GM21723 (cell line): ENCODE data around the gene RPS2.
"Not testable (repeated sequence)": the region's sequence is repeated elsewhere in the genome, so short reads cannot be mapped to it uniquely, and the experiment has no call there.

Experiments used
- ATAC-seq: cut with Tn5 transposase; IDR thresholded peaks from one replicate; pipeline ENCODE4 v1.9.1; 2021; ENCODE audit warnings: mild to moderate bottlenecking, moderate library complexity; ENCODE audit not compliant: unreplicated experiment

The RPS2 gene

DNA sequence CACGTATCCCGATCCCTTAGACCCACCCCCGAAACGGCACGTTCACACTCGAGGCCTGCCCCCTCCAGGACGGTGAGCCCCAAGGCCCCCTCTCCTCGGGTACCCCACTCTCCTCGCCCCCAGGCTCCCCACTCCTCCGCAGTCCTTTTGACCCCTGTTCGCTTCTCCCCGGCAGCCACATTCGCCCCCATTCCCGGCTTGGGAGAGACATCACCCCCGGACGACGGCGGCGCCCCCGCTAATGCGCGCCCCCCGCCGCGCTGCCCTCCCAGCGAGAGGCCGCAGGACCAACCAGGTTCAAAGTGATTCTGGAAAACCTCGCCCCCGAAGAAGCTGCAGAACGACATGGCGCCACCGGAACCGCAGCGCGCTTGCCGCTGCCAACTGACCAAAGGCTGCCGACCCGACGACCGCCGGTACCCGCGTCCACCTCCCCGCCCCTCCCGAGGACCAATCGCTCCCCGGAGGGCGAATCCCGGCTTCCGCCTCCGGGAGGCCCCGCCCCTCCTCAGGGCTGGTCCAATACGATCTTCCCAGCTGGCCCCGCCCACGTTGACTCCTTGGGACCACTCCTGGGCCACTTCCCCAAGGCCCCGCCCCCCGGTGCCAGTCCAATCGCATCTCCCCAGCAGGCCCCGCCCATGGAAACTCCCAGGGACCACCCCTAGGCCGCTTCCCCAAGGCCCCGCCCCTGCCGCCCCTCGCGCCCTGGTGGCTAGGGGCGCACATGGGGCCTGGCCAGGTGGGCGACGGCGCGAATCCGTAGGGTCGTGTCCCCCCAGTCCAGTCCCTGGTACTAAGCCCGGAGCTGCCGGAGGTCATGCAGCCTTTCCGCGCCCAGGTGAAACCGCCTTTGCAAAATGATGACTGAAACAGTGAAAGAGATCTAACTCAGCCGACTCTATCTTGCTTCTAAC is 21.6 kb downstream of the RPS2 start, which contains the start of gene MSRB1:
Gene MSRB1 (minus strand): TSS at position 390 of the 917 bp plus-strand sequence. CDS start 43 bp downstream, at position 347.
- ATAC-seq: peak; percentile 84

- ATAC-seq: no peak
Observed at GRCh38 chr16:1942047-1942809, 22.4 kb downstream of the RPS2 start.

DNA sequence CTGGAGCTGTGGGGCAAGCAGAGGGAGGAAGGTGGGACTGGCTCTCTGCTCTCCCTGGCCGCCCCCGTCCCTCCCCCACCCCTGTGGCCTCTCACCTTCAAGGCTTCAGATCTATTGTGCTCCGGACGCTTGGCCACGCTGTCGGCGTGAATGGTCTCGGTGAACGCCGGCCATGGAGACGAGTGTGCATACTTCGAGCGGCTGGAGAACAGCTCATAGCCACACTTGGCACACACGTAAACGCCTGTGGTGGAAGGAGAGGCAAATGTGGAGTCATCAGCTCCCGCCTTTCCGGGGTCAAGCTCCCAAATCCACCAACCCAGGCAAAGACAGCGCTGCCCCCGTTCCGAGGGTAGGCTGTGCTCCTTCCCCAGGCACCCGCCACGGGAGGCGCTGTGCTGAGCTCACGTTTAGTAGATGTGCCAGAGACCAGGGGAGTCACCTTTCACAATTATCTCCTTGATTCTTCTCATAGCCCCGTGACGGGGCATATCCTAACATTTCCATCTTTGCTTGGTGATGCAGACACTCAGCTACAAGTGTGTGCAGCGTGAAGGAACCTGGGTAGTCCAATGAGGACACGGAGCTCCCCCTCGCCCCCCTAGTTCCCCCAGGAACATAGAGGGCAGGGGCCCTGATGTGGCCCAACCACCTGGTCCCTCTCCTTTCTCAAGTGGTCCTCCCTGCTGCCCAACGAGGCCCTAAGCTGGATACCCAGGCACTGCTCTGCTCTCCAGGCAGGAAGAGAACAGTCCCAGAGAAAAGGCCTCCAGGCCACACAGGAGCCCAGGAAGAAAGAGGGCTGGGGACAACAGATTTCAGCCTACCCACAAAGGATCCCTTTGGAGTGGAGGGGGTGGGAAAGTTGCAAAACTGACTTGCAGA is 23.2 kb downstream of the RPS2 start:
- no peak for ATAC-seq

- ATAC-seq: no peak
Observed at GRCh38 chr16:1940273-1941161, 24.1 kb downstream of the RPS2 start.

- ATAC-seq: not testable (repeated sequence)
Observed at GRCh38 chr16:1939833-1940232, 24.8 kb downstream of the RPS2 start.

DNA sequence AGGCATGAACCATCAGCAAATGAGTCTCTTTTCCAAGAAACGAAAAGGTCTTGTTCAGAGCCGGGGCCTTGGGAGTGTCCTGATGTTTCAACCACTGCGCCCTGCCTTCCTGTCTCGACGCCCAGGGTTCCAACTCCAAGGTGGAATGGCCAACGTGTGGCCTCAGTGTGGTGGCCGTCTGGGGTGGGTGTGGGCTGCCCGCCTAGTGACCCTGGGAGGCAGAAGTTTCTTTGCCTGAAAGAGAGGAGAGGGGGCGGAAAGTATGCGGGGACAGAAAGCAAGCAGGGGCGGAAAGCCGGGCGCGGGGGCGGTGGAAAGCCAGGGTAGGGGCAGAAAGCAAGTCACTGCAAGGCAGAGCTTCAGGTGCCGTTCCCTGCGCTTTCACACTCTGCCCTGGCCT is 25.7 kb downstream of the RPS2 start:
- ATAC-seq: no peak

- ATAC-seq: no peak
Observed at GRCh38 chr16:1938316-1938715, 26.3 kb downstream of the RPS2 start.

DNA sequence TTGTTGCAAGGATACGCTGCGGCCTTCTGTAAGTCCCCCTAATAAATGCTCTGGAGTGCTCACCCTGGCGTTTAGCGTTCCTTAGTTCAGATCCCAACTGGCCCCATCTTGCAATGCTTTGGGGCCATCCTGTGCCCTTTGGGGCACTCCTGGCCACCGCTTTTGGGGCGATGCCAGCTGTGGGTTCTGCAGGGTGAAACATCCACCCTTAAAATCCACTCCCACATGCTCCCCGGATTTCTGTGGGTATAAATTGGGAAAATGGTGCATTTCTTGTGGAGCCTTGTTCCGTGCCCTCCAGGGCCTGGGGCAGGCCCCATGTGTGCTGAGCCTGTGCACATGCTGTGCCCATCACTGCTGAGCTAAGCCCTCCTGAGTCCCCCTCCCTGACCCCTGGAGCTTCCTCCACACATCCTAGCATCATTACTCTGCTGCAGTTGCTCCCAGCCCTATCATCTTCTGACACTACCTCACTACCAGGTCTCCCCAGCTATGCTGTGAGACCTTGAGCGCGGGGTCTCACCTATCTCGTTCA is 27.6 kb downstream of the RPS2 start:
- no peak for ATAC-seq

DNA sequence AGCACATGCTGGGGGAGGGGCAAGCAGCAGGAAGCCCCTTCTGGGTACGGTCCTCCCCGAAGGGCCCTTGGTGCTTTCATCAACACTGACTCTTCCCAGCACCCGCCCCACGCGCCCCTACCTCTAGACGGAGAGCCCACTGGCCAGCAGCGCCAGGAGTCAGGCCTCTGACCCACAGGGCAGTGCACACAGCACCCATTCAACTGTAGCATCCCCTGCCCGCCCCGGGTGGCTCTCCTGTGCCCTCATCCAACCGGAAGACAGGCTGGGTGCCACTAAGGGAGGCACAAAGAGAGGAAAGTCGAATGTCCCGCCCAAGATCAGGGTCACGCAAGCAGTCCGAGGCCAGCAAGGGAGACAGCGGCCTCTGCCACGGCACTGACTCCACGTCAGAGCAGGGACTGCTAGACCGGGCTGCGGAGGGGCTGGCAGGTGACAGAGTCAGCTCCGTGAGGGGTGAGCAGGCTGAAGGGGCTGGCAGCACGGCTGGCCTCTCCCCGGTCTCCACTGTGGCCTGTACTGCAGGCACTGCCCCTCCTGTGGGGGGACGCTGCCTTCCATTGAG is 31.4 kb downstream of the RPS2 start:
- ATAC-seq: no peak

GRCh38 chr16:1932050-1933028 is 32.3 kb downstream of the RPS2 start:
- ATAC-seq: no peak

GRCh38 chr16:1930338-1930720 is 34.3 kb downstream of the RPS2 start:
- ATAC-seq: no peak

- ATAC-seq: peak; percentile 85
Observed at GRCh38 chr16:1929578-1930337, 34.9 kb downstream of the RPS2 start.

DNA sequence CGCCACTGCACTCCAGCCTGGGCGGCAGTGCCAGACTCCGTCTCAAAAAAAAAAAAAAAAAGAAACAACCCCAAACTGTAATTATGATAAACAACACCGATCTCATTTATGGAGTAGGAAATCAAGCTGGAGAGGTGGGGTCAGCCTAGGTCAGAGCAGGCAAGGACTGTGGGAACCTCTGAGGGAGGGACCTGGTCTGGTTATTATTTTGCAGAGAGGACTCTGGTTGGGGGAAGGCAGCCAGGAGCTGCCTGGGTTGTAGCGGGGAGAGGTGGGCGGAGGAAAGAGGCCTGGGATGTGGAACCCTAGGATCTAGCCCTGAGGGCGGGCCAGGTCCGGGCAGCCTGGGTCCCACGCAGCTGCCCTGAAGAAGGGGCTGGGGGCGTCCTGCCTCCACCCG is 35.5 kb downstream of the RPS2 start:
- no peak for ATAC-seq

DNA sequence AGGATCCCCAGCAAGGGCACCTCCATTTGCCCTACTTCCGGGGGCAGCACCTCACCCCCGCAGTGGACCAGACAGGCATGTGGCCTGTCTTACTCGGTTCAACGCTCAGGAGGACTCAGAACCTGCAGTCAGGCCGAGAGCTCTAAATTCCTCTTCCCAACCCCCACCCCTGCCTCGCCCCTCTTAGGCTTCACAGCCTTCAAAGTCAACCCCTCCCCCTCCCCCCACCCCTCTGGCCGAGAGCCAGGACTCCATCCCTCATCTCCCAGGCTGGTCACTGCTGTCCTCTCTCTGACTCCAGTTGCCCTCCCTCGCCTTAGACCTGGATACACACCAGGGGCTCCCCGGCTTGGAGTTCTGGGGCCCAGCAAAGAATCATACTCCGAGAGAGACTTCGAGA is 38.4 kb downstream of the RPS2 start:
- ATAC-seq: no peak

DNA sequence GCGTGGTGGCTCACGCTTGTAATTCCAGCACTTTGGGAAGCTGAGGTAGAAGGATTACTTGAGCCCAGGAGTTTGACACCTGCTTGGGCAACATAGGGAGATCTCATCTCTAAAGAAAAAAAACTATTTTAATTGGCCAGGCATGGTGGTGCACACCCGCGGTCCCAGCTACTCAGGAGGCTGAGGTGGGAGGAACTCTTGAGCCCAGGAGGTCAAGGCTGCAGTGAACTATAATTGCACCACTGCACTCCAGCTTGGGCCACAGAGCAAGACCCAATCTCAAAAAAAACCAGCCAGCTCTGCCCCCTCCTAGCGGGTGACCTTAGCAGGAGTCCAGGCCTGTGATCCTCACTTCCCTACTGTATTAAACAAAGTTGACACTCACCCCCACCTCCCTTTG is 40.5 kb downstream of the RPS2 start:
- no peak for ATAC-seq

- ATAC-seq: no peak
Observed at GRCh38 chr16:1923299-1924034, 41.2 kb downstream of the RPS2 start.

GRCh38 chr16:1922357-1922756 is 42.3 kb downstream of the RPS2 start:
- ATAC-seq: no peak
